H1 (cell line): Measurements from ENCODE around the gene ST6GALNAC3. TPM values are rescaled to one million over a fixed set of nuclear protein-coding genes. Genes with fewer than 3 reads are reported as not detected.

Experiments used
- CTCF ChIA-PET: fragments of 300-600 bp; sonication (Branson Sonifier 250); formaldehyde crosslinking; loops from one replicate; lab custom pipeline; 2021; ENCODE audit not compliant: partially characterized antibody; lab: Charles Lee
- POLR2A ChIA-PET: fragments of 300-600 bp; sonication (Branson Sonifier 250); formaldehyde crosslinking; loops from one replicate; lab custom pipeline; 2021; ENCODE audit warnings: inconsistent platforms; ENCODE audit not compliant: partially characterized antibody; lab: Charles Lee
- DNase-seq, 2 experiments: peaks; one replicate each; pipeline versions ENCODE4 v3.0.0 to v3.0.0-alpha.2; 2010 to 2022; ENCODE audit warnings: low spot score in 2 of 2, low read depth in 1 of 2, mixed read lengths in 1 of 2
- FAIRE-seq: peaks from 2 replicates; lab custom pipeline; 2011; peaks lifted over from hg19 to GRCh38; lab: Jason Lieb, UNC
- H2AFZ ChIP-seq: 2 replicates; pipeline ENCODE4 v1.8.1; 2012; ENCODE audit warnings: low read length, inconsistent platforms
- H2AK5ac ChIP-seq: 2 replicates; pipeline ENCODE4 v1.6.1; 2013; ENCODE audit warnings: low read depth, low read length
- H2BK120ac ChIP-seq: replicated peaks from 2 replicates; pipeline ENCODE3; 2013; ENCODE audit warnings: low read depth, low read length, inconsistent platforms
- H2BK12ac ChIP-seq: 2 replicates; pipeline ENCODE4 v1.6.1; 2013; ENCODE audit warnings: low read depth, low read length
- H2BK15ac ChIP-seq: 2 replicates; pipeline ENCODE4 v1.6.1; 2013; ENCODE audit warnings: low read length
- H2BK20ac ChIP-seq: 2 replicates; pipeline ENCODE4 v1.6.1; 2013; ENCODE audit warnings: low read length
- H2BK5ac ChIP-seq: 2 replicates; pipeline ENCODE4 v1.6.1; 2013; ENCODE audit warnings: low read depth, low read length
- H3K14ac ChIP-seq: 2 replicates; pipeline ENCODE4 v1.6.1; 2013; ENCODE audit warnings: inconsistent platforms; ENCODE audit not compliant: insufficient read length
- H3K18ac ChIP-seq: 2 replicates; pipeline ENCODE4 v1.6.1; 2013; ENCODE audit warnings: low read length; ENCODE audit errors: extremely low read depth
- H3K23ac ChIP-seq: 2 replicates; pipeline ENCODE4 v1.6.1; 2013; ENCODE audit warnings: inconsistent platforms; ENCODE audit not compliant: insufficient read length
- H3K23me2 ChIP-seq: 2 replicates; pipeline ENCODE4 v1.6.1; 2013; ENCODE audit warnings: low read depth, low read length
- H3K27ac ChIP-seq: 2 replicates; pipeline ENCODE4 v1.6.1; 2011; ENCODE audit warnings: low read depth, low read length, inconsistent platforms
- H3K27me3 ChIP-seq, 4 experiments: replicated peaks in 1 of 4; 1 replicate in 1 of 4; 2 replicates in 3 of 4; pipeline versions ENCODE4 v1.6.1 to v1.8.1; 2011 to 2013; ENCODE audit warnings: low read length in 3 of 4, mild to moderate bottlenecking in 3 of 4, inconsistent platforms in 2 of 4, mixed read lengths in 2 of 4, moderate library complexity in 1 of 4; ENCODE audit not compliant: control insufficient read depth in 3 of 4, insufficient read depth in 3 of 4; ENCODE audit errors: extremely low read depth in 1 of 4
- H3K36me3 ChIP-seq, 4 experiments: 2 replicates each; pipeline versions ENCODE4 v1.6.1 to v1.8.1; 2011 to 2013; ENCODE audit warnings: mild to moderate bottlenecking in 4 of 4, low read length in 3 of 4, moderate library complexity in 2 of 4, control low read depth in 1 of 4, inconsistent platforms in 1 of 4; ENCODE audit not compliant: insufficient read depth in 4 of 4, control insufficient read depth in 2 of 4
- H3K4ac ChIP-seq: replicated peaks from 2 replicates; pipeline ENCODE3; 2013; ENCODE audit warnings: low read length, low read depth, mixed read lengths, inconsistent platforms; ENCODE audit not compliant: insufficient read length
- H3K4me1 ChIP-seq, 4 experiments: replicated peaks in 1 of 4; 1 replicate in 1 of 4; 2 replicates in 3 of 4; pipeline versions ENCODE4 v1.6.1 to v1.8.1; 2011 to 2013; ENCODE audit warnings: low read length in 3 of 4, inconsistent platforms in 2 of 4, mixed read lengths in 1 of 4; ENCODE audit not compliant: insufficient read depth in 4 of 4, control insufficient read depth in 3 of 4
- H3K4me2 ChIP-seq, 2 experiments: 2 replicates each; pipeline versions ENCODE4 v1.6.1 to v1.8.1; 2011 to 2013; ENCODE audit warnings: low read depth in 2 of 2, low read length in 2 of 2, control low read depth in 1 of 2, inconsistent platforms in 1 of 2, mild to moderate bottlenecking in 1 of 2; ENCODE audit not compliant: insufficient read depth in 1 of 2
- H3K4me3 ChIP-seq, 4 experiments: fragments of 200-600, 300-600 bp in 1 of 4; sonication (generic), shearing (Covaris generic), sonication (Bioruptor Twin) in 1 of 4; 2 replicates each; pipeline versions ENCODE4 v1.5.1 to v1.8.1; 2011 to 2016; ENCODE audit warnings: low read length in 4 of 4, low read depth in 3 of 4, control low read depth in 2 of 4, inconsistent platforms in 2 of 4, mild to moderate bottlenecking in 2 of 4, mixed read lengths in 1 of 4, moderate library complexity in 1 of 4; ENCODE audit not compliant: insufficient read depth in 2 of 4; ENCODE audit errors: extremely low read depth in 1 of 4
- H3K56ac ChIP-seq: replicated peaks from 2 replicates; pipeline ENCODE3; 2013; ENCODE audit warnings: low read depth, mild to moderate bottlenecking, mixed read lengths, low read length, inconsistent platforms; ENCODE audit not compliant: insufficient read length
- H3K79me1 ChIP-seq: 2 replicates; pipeline ENCODE4 v1.6.1; 2013; ENCODE audit warnings: low read depth, low read length, control low read depth
- H3K79me2 ChIP-seq, 2 experiments: 2 replicates each; pipeline versions ENCODE4 v1.6.1 to v1.8.1; 2012 to 2013; ENCODE audit warnings: low read length in 2 of 2, mild to moderate bottlenecking in 2 of 2, inconsistent platforms in 1 of 2; ENCODE audit not compliant: insufficient read depth in 2 of 2, control insufficient read depth in 1 of 2
- H3K9ac ChIP-seq, 4 experiments: replicated peaks in 1 of 4; 1 replicate in 1 of 4; 2 replicates in 3 of 4; pipeline versions ENCODE4 v1.6.1 to v1.8.1; 2011 to 2013; ENCODE audit warnings: low read depth in 3 of 4, low read length in 3 of 4, control low read depth in 2 of 4, mild to moderate bottlenecking in 2 of 4, moderate library complexity in 2 of 4, inconsistent platforms in 1 of 4; ENCODE audit errors: extremely low read depth in 1 of 4
- H3K9me3 ChIP-seq, 2 experiments: 2 replicates each; pipeline versions ENCODE4 v1.6.1 to v1.8.1; 2012 to 2013; ENCODE audit warnings: mild to moderate bottlenecking in 2 of 2, moderate library complexity in 2 of 2, control low read depth in 1 of 2, inconsistent platforms in 1 of 2, low read depth in 1 of 2, low read length in 1 of 2, mixed read lengths in 1 of 2; ENCODE audit not compliant: insufficient read depth in 2 of 2
- H4K20me1 ChIP-seq, 2 experiments: replicated peaks in 1 of 2; 2 replicates each; pipeline versions ENCODE3 to v1.8.1; 2011 to 2013; ENCODE audit warnings: inconsistent platforms in 2 of 2, low read length in 2 of 2, mild to moderate bottlenecking in 1 of 2; ENCODE audit not compliant: insufficient read depth in 2 of 2, control insufficient read depth in 1 of 2
- H4K5ac ChIP-seq: 2 replicates; pipeline ENCODE4 v1.6.1; 2013; ENCODE audit warnings: low read length, low read depth, mixed read lengths, inconsistent platforms; ENCODE audit not compliant: insufficient read length
- H4K8ac ChIP-seq: 2 replicates; pipeline ENCODE4 v1.8.0; 2013; ENCODE audit warnings: mild to moderate bottlenecking, moderate library complexity, low read length, inconsistent platforms; ENCODE audit not compliant: insufficient read depth; ENCODE audit errors: extremely low read depth
- H4K91ac ChIP-seq: replicated peaks from 2 replicates; pipeline ENCODE3; 2013; ENCODE audit warnings: low read length, mixed read lengths, inconsistent platforms; ENCODE audit not compliant: insufficient read length
- GABPA ChIP-seq: IDR thresholded peaks from 2 replicates; pipeline ENCODE4 v1.6.1; 2011; ENCODE audit warnings: mild to moderate bottlenecking, low read length, moderate library complexity, borderline replicate concordance; ENCODE audit not compliant: insufficient read depth
- KDM5A ChIP-seq: fragments of 200-600 bp; IDR thresholded peaks from 2 replicates; pipeline ENCODE4 v1.7.1; 2012; ENCODE audit warnings: mild to moderate bottlenecking, low read length, inconsistent platforms, mixed read lengths
- PHF8 ChIP-seq: fragments of 200-600 bp; sonication (generic); conservative IDR thresholded peaks from 2 replicates; pipeline ENCODE4 v1.7.1; 2012; ENCODE audit warnings: low read depth, mild to moderate bottlenecking, inconsistent platforms, low read length, moderate library complexity
- RAD21 ChIP-seq, 2 experiments: IDR thresholded peaks in 1 of 2; conservative IDR thresholded peaks in 1 of 2; 2 replicates each; pipeline ENCODE4 v1.6.1; 2011; ENCODE audit warnings: low read depth in 2 of 2, low read length in 2 of 2, improper control_type of control experiment in 1 of 2, inconsistent platforms in 1 of 2, mild to moderate bottlenecking in 1 of 2, moderate library complexity in 1 of 2
- RNF2 ChIP-seq: fragments of 200-900, 300-1000 bp; sonication (generic); IDR thresholded peaks from 2 replicates; pipeline ENCODE4 v1.7.1; 2016; ENCODE audit warnings: borderline replicate concordance, low read depth, mild to moderate bottlenecking, antibody characterized with exemption, low read length; ENCODE audit not compliant: poor library complexity, severe bottlenecking; ENCODE audit errors: missing control alignments
- RXRA ChIP-seq: IDR thresholded peaks from 2 replicates; pipeline ENCODE4 v1.6.1; 2011; ENCODE audit warnings: low read depth, mild to moderate bottlenecking, low read length, moderate library complexity; ENCODE audit not compliant: insufficient read depth
- SAP30 ChIP-seq: fragments of 300-600 bp; sonication (generic); IDR thresholded peaks from 2 replicates; pipeline ENCODE4 v1.7.1; 2012; ENCODE audit warnings: low read length, moderate library complexity, mild to moderate bottlenecking, inconsistent platforms; ENCODE audit not compliant: insufficient read depth, insufficient replicate concordance
- SIX5 ChIP-seq: IDR thresholded peaks from 2 replicates; pipeline ENCODE4 v1.6.1; 2011; ENCODE audit warnings: mild to moderate bottlenecking, low read depth, low read length
- SRF ChIP-seq: IDR thresholded peaks from 2 replicates; pipeline ENCODE4 v1.6.1; 2011; ENCODE audit warnings: mild to moderate bottlenecking, low read depth, low read length, moderate library complexity
- WGBS, 2 experiments: shearing (Covaris generic) in 1 of 2; methylation state at CpG; one replicate each; pipeline versions ENCODE4 v1.1.6 to v1.1.7; 2013 to 2015; ENCODE audit warnings: low lambda C conversion rate in 2 of 2, mixed read lengths in 2 of 2, inconsistent platforms in 1 of 2, low coverage in 1 of 2, missing lambda C conversion rate in 1 of 2; ENCODE audit not compliant: insufficient replicate concordance in 2 of 2, insufficient coverage in 1 of 2, insufficient read length in 1 of 2; ENCODE audit errors: extremely low coverage in 1 of 2, missing lambda C conversion rate in 1 of 2; 5-methylcytosine and 5-hydroxymethylcytosine counted together
- polyA plus RNA-seq, 7 experiments: library from polyadenylated mRNA; depleted of rRNA in 3 of 7; stranded (reverse) in 5 of 7; unstranded in 2 of 7; fragments of >200 nt in 5 of 7; fragments of 200-250 nt in 2 of 7; gene quantifications; 1 replicate in 5 of 7; 2 replicates in 1 of 7; 4 replicates in 1 of 7; pipeline versions ENCODE4 v1.2.1 to v1.2.3, GENCODE V29; 2011 to 2013; ENCODE audit warnings: missing spikeins in 2 of 7, mixed read lengths in 2 of 7
- total RNA-seq: library from RNA; stranded (reverse); fragmentation: NEBNext Ultra II Directional; extraction: Animal tissue kit (Norgen Biotek cat#: 25700); gene quantifications from 2 replicates; pipeline ENCODE4 v1.2.1, GENCODE V29; 2021
- TF ChIP-seq, protein P1 (sequence below): IDR thresholded peaks from 2 replicates; pipeline ENCODE4 v1.6.1; 2011; ENCODE audit warnings: low read length, improper control_type of control experiment

The ST6GALNAC3 gene
- total and polyA plus RNA-seq, 2 of the 8 experiments (the other 6 are each of a cell fraction or from before 2014, with no cell fraction given) = 4.9 to 19.0 TPM

DNA sequence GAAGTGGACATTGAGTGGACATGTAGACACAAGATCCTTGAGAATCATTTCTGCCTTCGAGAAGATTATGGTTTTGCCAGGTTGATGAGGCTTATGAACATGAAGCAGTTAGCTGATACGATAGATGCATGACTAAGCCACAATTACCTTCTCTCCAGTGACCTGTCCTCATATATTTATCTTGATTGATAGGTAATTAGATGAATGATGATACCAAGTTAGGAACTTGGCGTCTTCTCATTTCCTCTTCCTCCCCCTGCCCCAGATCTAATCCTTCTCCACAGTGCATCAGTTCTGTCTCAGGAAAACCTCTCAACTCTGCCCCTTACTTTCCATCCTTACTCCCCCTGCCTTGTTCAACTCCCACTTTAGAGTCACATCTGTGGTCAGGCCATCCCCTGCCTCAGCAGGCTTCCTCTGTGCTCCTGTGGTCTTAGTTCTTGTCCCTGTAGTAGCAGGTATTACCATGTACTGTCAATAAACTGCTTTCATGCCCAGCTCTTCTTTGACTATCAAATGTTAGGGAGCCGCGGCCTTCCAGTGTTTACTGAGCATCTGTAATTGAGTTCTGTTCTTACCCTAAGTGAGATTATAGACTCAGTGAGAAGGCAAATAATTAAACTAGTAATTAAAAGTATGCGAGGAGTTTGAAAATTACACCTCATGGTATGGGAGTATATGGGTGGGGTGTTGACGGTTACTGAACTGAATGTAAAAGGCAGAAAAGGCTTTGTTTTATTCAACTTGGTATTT, 5.1 kb downstream of the ST6GALNAC3 start:
- no peaks in the 10 kb centered on the region for H3K9me3 ChIP-seq
- H3K23ac ChIP-seq = no peak overlapping the region
- no peak overlapping the region for H2BK12ac ChIP-seq
- H3K14ac ChIP-seq = no peak overlapping the region
- no peak overlapping the region for H3K18ac ChIP-seq
- H2AK5ac ChIP-seq = no peak overlapping the region
- no peak overlapping the region for H3K9ac ChIP-seq
- DNase-seq = no peak
- H3K4me1 ChIP-seq = peaks cover 0 to 10% (median 3%) of the 10 kb centered on the region in 4 experiments; a peak in 4 of 7 replicates
- 88% methylated on average over 7 of the region's 7 CpGs; no CpG with 5 or more reads in 1 of the 2 experiments for WGBS, 2 experiments
- CTCF ChIA-PET = interaction anchor here (0.8 to 1.7 kb wide), 2 partner anchors 13 to 16 kb away, joined by 3 to 4 read pairs; no protein-coding TSS in a partner anchor
- no peak overlapping the region for H4K5ac ChIP-seq
- TF ChIP-seq SRF (no peak), RXRA (no peak), KDM5A (no peak), RAD21 (IDR thresholded peaks at IDR 0.05 in 1 of 2, conservative IDR thresholded peaks at IDR 0.05 in 1 of 2; ENCODE audit: low read depth in 2 of 2, low read length in 2 of 2) (no peak), PHF8 (no peak), SAP30 (no peak), GABPA (no peak), RNF2 (no peak), SIX5 (no peak)
- TF ChIP-seq, protein P1, sequence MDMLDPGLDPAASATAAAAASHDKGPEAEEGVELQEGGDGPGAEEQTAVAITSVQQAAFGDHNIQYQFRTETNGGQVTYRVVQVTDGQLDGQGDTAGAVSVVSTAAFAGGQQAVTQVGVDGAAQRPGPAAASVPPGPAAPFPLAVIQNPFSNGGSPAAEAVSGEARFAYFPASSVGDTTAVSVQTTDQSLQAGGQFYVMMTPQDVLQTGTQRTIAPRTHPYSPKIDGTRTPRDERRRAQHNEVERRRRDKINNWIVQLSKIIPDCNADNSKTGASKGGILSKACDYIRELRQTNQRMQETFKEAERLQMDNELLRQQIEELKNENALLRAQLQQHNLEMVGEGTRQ = no peak
- TF ChIP-seq, all 59 proteins: peak for 0
- no peak overlapping the region for H2BK15ac ChIP-seq
- no peak overlapping the region for H3K56ac ChIP-seq
- H3K79me2 ChIP-seq = peaks cover 0 to 84% of the 10 kb centered on the region in 2 experiments; a peak in 2 of 4 replicates
- H3K4me3 ChIP-seq = no peak overlapping the region
- H4K8ac ChIP-seq = no peak overlapping the region; the same call in 1 of the 2 replicates
- no peak overlapping the region for H4K91ac ChIP-seq
- no peak for FAIRE-seq
- no peaks in the 10 kb centered on the region for H3K36me3 ChIP-seq
- no peak overlapping the region for H2BK120ac ChIP-seq
- H3K27me3 ChIP-seq = no peaks in the 10 kb centered on the region
- no peaks in the 10 kb centered on the region for H3K79me1 ChIP-seq
- H3K23me2 ChIP-seq = peaks cover 7% of the 10 kb centered on the region
- H2AFZ ChIP-seq = no peak overlapping the region
- no peak overlapping the region for H3K27ac ChIP-seq
- H2BK5ac ChIP-seq = no peak overlapping the region
- POLR2A ChIA-PET = no interaction called here
- H4K20me1 ChIP-seq = peaks cover 4 to 6% of the 10 kb centered on the region in 2 experiments
- H3K4me2 ChIP-seq = 0 out of 4 replicates have a peak overlapping the region, but pooled peaks of 1 of the 2 experiments have one; percentile 10
- no peak overlapping the region for H3K4ac ChIP-seq
- H2BK20ac ChIP-seq = no peak overlapping the region
